HG03039 (cell line): ENCODE measurements around the gene PEX3.
A peak's percentile ranks its signal among the peaks of the same experiment; 100 is the strongest.

Experiments
- ATAC-seq: cut with Tn5 transposase; IDR thresholded peaks from one replicate; pipeline ENCODE4 v1.9.1; 2021; ENCODE audit warnings: mild to moderate bottlenecking, moderate library complexity; ENCODE audit not compliant: unreplicated experiment

PEX3 gene, protein sequence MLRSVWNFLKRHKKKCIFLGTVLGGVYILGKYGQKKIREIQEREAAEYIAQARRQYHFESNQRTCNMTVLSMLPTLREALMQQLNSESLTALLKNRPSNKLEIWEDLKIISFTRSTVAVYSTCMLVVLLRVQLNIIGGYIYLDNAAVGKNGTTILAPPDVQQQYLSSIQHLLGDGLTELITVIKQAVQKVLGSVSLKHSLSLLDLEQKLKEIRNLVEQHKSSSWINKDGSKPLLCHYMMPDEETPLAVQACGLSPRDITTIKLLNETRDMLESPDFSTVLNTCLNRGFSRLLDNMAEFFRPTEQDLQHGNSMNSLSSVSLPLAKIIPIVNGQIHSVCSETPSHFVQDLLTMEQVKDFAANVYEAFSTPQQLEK

DNA sequence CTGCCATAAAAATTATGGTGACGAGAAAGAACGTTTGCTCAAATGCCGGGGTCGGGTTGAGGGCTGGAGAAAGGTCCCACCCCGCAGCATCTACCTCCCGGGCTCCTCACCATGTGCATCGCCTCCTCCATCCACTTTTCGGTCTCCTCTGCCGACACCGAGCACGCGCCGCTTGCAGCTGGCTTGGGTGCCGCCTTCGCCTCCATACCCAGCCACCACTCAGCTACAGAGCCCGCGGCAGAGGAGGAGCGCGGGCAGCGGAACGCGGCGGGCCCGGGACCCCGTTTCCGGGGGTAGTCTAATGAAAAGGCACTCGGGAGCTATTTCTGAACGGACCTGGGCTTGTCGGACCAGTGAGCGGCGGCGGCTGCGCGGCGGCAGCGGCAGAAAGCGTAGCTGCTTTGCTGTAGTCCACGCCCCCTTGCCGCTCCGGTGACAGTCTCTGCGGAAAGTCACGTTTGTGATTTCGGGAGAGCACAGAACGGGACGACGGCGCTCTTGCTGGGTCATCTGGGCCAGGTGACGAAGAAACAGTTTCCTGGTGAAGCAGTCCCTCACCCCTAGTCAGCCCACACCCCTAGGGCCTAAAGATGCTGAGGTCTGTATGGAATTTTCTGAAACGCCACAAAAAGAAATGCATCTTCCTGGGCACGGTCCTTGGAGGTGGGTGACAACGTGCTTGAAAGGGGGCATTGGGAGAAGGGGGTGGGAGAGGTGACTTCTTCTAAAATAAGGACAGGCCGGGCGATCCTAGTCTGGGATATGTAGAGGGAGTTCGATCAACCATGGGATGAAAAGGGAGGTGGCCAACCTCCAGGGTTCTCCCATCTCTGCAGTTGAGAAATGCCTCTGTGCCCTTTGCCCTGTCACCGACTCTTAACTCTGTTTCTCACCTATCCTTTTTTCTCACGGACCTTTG is at the start of gene PEX3, which contains the start of gene ADAT2:
Gene PEX3 (plus strand): TSS at position 353 of the 919 bp plus-strand sequence. CDS start 238 bp downstream, at position 591.
Gene ADAT2 (minus strand): TSS at position 243 of the 919 bp plus-strand sequence. CDS start 37 bp downstream, at position 206.
- peak; percentile 98 for ATAC-seq

DNA sequence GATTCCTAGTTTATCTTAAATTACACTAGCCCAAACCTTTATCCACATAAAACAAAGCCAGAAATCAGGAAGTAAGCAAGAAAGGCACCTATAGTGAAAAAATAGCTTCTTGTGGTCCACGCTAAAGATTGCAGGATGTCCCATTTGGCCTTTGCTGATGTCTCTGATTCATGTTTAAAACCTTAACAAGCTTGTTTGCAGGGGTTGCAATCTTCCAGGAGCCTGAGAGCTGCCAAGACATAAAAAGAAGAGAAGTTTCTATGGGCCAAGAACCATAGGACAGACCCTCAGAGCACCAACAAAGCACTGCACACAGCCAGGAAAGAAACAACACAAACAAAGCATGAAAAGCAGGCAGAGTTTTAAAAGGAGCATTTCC is 49.5 kb upstream of the PEX3 start:
- no peak for ATAC-seq

DNA sequence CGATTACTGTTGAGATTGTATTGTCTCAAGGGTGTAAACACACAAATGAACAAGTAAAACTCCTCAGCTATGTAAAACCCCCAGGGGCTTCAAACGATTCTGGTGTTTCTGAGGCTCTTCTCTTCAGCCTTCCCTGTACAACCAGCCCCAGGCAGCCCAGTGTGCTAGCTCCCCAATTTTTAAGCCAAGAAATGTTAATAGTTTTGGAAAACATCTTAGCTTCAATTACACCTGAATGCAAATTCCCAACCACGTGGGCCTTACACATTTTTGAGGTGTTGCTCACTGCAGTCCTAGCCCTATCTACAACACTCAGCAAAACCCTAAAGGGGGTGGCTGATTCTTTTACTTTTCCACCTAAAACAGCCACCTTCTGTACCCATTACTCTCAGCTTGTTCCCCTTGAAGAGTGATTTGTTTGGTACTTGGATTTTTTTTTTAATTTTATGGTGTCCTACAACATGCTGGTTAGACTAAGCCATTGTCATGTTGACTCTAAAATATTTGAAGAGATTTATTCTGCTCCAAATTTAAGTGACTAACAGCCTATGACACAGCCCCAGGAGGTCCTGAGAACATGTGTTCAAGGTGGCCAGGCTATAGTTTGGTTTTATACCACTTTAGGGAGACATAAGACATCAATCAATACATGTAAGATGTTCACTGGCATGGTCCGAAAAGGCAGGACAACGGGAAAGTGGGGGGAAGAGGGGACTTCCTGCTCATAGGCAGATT is 48.8 kb upstream of the PEX3 start:
- ATAC-seq, result no peak

DNA sequence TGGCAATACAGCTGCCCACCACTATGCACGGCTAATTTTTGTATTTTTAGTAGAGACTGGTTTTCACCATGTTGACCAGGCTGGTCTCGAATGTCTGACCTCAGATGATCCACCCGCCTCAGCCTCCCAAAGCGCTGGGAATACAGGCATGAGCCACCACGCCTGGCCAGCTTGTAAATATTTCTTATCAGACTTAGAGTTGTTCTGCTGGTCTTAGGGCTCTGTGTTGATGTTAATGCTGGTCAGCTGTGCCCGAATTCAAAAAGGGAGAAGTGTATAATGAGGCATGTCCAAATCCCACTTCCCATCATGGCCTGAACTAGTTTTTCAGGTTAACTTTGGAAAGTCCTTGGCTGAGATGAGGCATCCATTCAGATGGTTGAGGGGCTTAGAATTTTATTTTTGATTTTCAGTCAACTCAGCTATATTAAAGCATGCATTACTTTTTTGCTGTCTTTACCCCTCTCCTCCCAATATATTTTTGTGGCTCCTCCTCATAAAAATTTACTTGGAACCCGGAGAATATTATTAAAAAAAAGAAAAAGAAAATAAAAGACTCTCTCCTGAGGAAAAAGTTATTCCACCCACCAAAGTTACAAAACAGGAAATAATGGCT is 47.8 kb upstream of the PEX3 start:
- no peak for ATAC-seq

DNA sequence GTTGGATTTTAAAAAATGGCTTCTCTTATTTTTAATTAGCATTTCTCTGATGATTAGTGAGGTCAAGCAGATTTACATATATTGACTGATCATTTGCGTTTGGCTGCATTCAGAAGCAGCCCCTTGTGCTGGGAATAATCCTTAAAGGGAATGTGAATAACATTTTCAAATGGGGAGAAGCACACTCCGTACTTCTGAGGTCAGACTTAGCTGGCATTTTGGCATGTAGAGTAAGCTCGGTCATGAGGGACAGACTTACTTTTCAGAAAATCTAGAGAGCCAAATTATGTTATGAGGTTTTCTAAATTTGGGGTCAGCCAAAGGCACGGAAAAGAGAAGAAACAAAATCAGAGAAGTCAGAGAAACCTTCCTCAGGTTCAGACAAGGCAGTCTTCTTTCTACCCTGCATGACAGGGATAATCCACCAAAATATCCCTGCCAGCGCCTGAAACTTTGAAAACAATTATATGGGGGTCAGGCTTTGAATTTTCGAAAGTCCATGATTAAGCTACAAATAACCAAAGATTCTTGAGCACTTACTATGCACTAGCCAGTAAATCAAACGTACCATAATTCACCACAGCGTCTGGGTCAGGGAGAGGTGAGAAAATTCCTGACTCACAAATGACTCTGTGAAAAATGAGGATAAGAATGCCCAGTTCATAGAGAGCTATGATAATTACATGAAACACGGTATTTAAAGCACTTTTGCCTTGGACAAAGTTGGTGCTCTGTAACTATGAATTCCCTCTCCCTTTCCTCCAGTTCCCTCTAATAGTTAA is 45.0 kb upstream of the PEX3 start:
- ATAC-seq, result no peak

DNA sequence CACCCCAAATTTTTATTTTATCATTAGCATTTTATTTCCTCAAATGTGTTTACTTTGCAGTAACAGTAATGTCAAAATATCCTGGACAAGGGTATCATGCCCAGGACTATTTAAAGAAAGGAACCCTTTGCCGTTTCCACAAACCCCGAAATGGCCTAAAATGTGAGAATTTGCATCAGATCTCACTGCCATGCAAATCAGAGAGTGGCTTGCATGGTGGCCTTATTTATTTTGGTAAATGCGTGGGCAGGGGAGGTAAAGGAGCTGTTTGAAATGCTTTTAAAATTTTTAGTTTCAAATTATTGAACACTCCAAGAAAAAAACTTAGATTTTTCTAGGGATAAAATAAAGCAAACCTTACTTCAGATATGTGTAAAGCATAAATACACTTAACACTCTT is 43.9 kb upstream of the PEX3 start:
- ATAC-seq, result no peak

DNA sequence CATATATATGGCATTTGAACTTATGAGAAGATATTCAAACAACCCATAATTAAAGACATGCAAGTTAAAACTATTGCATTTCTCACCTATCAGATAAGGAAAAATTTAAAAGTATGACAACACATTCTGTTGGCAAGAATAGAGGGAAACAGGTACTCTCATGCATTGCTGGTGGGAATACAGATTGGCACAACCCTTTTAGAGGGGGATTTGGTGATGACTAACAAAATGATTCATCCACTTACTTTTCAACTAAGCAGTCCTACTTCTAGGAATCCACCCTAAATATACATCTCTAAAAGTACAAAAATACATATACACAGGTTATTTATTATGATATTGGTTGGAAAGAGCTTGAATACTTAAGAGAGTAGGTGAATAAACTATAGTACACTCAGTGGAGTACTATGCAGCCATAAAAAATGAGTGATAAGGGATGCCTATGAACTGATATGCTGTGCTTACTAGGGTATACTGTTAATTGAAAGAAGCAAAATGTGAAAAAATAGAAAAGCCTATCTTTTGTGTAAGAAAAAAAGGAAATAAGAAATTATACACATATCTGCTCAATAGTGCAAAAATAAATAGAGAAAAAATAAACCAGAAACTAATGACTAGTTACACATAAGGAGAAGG is 42.3 kb upstream of the PEX3 start:
- no peak for ATAC-seq

DNA sequence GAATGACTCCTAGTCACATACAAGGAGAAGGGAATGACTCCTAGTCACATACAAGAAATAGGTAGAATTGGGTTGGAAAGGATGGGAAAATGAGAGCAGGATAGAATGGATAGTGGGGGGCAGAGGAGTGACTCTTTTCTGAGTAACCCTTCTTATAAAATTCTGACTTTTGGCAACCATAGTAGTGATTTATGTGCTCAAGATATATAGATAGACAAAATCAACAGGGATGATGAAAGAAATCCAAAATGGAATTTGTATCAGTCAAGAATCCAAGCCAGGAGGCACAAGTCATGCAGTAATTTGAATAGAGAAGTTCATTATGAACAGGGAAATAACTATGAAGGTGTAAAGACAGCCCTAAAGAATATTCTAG is 41.8 kb upstream of the PEX3 start:
- ATAC-seq, result no peak

DNA sequence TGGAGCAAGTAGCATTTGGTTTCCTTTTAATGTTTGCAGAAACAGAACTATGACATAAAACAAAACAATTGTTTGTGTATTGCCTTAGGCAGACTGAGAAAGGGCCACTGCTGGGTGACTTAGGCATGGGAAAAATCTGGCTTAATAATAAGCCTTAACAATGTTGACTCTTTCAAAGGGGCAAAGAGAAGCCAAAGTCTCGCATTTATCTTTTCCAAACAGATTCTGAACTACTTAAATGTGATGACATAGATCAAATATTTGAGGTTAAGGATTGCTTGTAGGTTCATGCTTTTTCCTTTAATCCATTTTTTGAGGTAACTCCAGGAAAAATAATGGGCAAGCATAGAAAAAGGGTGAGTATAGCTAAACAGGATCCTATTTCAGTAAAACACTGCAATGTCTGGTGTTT is 39.7 kb upstream of the PEX3 start:
- ATAC-seq, result no peak

DNA sequence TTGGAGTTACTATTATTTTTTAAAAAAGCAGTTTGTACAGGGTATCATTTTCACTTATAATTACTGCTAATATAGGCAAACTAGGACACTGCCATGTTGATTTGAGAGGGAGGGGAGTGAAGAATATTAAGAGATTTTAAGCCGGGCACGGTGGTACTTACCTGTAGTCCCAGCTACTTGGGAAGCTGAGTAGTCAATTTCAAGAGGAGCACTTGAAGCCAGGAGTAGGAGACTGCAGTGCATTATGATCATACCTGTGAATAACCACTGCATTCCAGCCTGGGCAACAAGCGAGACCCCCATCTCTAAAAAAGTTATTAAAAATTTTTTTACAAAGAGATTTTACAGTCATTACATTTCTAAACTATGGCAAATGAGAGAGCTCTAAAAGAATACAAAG is 35.8 kb upstream of the PEX3 start:
- ATAC-seq, result no peak

DNA sequence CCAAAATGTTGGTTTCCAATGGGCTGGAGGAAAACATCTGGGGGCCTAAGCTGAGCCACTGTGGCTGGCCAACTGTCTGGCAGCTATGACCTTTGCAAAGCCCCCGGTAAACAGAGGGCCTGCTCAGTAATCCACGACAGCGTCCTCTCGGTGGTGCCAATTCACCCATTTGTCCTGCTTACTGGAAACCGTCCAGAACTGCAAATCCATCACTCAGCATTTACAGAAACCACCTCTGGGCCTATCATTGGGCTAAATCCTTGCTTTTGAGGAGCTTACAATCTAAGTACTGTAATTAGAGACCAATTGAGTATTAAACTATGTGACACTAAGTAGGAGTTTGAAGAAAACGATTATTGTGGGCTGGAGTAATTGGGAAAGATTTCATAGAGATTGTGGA is 31.1 kb upstream of the PEX3 start:
- no peak for ATAC-seq

DNA sequence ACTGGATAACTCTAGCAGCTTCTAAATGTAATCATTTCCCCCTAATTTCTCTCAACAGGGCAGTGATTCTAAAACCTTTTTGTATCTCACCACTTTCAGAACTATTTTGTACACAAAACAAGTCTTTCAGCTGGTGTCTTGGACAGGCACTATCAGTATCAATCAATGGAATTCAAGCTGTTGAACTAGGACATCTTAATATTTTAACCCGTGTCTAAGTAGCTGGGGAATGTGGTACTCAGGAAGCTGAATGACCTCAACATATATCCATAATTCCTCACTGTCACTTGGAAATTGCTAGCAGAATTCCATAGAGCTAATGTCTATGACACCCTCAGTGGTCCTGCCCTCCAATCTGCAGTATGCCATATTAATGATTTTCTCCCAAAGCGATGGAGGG is 24.6 kb upstream of the PEX3 start:
- no peak for ATAC-seq

DNA sequence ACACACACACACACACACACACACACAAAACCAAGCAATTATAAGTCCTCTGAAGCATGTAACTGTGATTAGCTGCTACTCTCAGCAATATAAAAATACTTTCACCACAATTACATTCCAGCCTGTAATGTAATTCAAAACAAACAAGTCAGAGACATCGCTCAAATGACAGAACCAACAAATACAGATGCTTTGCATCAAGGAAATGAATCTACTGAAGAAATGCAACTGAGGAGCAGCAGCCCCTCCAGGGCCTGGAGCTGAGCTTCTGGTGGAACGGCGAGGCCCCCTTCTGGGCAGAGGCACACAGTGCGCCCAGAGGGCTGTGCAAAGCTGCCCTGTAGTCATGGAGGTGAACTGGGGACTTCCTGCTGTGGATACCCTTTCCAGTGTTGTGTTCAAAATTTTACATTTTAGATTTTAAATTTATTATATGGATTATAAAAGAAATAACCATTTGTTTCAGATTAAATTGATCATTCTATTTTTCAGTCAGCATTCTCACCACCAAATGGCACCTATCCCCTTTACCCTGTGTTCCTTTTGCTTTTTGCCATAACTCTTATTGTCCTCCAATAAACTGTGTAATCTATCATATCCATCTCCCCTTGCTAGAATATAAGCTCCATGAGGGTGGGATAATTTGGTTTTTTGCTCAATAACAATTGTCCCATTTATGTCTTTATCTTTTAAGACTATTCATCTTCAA is 23.3 kb upstream of the PEX3 start:
- peak; percentile 100 for ATAC-seq

DNA sequence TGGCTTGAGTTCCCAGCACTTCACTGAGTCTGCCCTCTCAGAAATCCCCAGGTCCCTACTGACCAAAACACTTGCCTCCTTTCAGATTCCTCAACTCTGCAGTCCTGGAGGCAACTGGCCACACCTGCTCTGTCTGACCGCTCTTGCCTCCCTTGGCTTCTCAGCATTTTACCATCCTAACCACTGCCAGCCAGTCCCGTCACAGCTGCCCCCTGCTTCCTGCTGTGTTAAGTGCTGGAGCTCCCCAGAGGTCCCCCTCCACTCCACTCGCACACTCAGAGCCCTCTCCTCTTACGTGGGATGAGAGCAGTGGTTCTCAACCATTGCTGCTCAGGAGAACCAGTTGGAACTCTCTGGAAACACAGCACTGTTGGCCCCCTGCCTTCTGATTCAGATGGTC is 20.6 kb upstream of the PEX3 start:
- ATAC-seq, result no peak

DNA sequence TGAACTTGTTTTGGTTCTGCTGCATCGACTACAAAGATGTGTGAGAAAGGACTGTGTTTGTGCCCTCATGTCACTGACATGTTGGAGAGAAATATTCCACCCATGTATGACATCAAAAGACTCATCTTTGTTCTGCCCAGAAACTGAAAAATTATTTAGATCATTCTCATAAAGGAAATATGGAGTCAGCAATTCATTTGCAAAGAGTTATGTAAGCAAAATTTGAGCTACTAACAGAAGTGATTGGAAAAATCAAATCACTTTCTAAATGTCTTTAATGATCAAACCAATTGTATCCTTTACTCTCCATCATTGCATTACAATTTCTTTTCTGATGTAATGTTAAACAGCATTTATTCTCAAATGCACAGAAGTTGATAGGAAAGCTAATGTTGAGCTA is 19.4 kb upstream of the PEX3 start:
- ATAC-seq, result no peak

DNA sequence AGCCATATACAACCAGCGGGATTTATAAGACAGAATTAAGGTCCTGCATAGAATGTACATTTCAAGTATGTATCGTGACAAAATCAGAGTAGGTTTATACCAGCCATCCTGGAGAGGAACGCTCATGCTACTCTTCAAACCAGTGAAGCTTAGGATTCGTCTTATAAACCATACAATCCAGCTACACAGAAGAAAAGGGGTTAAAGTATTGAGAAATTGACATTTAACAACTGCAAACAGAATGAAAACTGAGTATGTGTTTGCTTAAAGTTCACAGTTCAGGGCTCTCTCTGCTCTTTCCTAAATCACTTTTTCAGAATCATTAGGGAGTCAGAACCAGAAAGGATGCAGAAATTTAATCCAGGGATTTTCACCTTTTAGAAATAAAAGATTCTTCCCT is 18.0 kb upstream of the PEX3 start:
- no peak for ATAC-seq

DNA sequence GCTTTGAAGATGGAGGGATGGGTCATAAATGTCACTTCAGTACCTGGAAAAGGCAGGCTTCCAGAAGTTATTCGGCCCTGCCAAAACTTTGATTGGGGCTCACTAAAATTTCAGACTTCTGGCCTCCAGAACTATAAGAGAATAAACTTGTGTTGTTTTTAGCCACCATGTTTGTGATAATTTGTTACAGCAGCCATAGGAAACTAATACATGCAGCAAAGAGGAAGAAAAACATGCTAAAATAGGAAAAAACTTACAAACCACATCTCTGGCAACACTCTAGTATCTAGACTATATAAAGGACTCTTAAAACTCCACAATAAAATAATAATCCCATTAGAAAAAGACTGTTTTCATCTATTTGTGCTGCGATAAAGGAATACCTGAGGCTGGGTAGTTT is 9.6 kb upstream of the PEX3 start:
- ATAC-seq, result no peak

DNA sequence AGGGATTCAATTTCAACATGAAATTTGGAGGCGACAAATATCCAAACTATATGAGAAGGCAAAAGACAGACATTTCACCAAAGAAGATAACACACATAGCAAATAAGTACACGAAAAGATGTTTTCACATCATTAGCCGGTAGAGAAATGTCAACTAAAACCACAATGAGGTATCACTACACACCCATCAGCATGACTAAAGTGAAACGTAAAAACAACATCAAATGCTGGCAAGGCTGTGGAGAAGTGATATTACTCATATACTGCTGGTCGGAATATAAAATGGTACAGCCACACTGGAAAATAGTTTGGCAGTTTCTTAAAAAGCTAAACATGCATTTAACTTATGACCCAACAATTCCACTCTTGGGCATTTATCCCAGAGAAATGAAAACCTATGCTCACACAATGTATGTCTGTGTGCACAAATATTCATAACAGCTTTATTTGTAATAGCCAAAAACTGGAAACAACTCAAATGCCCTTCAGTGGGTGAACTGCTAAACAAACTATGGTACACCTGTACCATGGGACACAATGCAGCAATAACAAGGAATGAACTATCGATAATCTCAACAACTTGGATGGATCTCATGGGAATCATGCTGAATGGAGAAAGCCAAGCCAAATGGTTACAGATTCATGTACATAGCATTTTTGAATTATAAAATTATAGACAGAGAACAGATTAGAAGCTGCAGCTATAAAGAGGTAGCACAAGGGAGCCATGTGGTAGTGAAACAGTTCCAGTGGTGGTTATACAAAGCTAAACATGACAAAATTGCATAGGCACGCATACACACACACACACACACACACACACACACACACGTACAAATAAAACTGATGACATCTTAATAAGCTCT is 8.7 kb upstream of the PEX3 start:
- no peak for ATAC-seq
